ENCODE results near the gene EFCC1. TPM values are rescaled to one million over a fixed set of nuclear protein-coding genes. Genes with fewer than 3 reads are reported as not detected.

The EFCC1 gene
- total RNA-seq, 1 donor from 2014 or later: not detected

DNA sequence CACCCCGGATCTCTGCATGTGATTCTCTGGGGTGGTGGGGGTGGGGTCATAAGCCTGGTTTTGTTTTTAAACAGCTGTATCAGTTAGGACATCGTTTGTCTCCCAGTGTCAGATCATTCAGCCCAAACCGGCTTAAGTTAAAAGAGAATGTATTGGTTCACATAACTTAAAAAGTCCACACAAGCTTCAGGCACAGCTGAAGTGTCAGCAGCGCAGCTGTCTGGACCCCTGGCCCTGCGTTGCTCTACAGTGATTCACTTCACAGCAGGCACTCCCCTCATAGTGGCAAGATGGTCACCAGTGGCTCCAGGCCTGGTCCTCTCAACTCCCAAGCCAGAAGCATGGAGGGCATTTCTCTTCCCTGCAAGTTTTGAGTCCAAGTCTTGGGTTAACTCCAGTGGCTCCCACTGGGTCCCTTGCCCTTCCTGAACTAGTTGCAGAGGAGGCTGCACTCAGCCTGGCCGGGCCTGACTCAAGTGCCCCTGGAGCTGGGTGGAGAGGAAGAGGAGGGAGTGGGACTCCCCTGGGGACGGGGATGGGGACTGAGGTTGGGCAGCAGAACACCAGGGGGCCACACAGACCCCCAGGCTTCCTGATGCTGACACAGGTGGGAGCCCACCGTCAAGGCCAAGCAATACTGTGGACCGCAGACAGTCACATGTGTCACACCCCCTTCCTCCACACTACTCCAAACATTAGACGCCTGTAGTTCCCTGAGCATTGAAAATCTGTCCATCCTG, 30.5 kb downstream of the EFCC1 start:
- Mint-ChIP-seq H3K36me3 (ENCODE audit: unreplicated experiment) (no peaks in the 10 kb centered on the region), H3K4me1 (ENCODE audit: low read depth, unreplicated experiment) (no peaks in the 10 kb centered on the region), H3K27me3 (ENCODE audit: unreplicated experiment) (no peaks in the 10 kb centered on the region), H3K27ac (ENCODE audit: unreplicated experiment) (no peak overlapping the region), H3K9me3 (ENCODE audit: unreplicated experiment) (peaks cover 3% of the 10 kb centered on the region), H3K4me3 (ENCODE audit: unreplicated experiment) (no peak overlapping the region)
- TF ChIP-seq, protein P1, sequence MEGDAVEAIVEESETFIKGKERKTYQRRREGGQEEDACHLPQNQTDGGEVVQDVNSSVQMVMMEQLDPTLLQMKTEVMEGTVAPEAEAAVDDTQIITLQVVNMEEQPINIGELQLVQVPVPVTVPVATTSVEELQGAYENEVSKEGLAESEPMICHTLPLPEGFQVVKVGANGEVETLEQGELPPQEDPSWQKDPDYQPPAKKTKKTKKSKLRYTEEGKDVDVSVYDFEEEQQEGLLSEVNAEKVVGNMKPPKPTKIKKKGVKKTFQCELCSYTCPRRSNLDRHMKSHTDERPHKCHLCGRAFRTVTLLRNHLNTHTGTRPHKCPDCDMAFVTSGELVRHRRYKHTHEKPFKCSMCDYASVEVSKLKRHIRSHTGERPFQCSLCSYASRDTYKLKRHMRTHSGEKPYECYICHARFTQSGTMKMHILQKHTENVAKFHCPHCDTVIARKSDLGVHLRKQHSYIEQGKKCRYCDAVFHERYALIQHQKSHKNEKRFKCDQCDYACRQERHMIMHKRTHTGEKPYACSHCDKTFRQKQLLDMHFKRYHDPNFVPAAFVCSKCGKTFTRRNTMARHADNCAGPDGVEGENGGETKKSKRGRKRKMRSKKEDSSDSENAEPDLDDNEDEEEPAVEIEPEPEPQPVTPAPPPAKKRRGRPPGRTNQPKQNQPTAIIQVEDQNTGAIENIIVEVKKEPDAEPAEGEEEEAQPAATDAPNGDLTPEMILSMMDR (IDR thresholded peaks at IDR 0.05; ENCODE audit: partially characterized antibody, unreplicated experiment): no peak
- DNase-seq: no peak

DNA sequence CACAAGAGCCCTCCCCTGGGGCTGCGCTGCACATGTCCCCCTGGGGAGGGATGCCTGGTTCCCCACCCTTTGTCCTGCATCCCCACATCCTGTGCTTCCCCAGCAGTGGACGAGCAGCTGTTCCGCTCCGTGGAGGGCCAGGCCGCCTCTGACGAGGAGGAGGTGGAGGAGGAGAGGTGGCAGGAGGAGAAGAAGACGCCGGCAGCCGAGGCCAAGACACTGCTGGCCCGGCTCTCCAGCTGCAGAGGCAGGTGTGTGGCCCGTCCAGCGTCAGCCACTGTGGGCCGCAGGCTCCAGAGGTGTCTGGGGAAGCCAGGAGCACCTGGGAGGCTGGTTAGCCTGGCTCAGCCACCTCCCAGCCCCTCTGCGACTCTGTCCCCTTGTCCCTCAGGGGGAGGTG, 31.6 kb downstream of the EFCC1 start:
- Mint-ChIP-seq H3K4me1 (ENCODE audit: low read depth, unreplicated experiment) (no peaks in the 10 kb centered on the region), H3K27me3 (ENCODE audit: unreplicated experiment) (no peaks in the 10 kb centered on the region), H3K36me3 (ENCODE audit: unreplicated experiment) (no peaks in the 10 kb centered on the region), H3K9me3 (ENCODE audit: unreplicated experiment) (peaks cover 3% of the 10 kb centered on the region), H3K4me3 (ENCODE audit: unreplicated experiment) (no peak overlapping the region), H3K27ac (ENCODE audit: unreplicated experiment) (no peak overlapping the region)
- TF ChIP-seq, protein P1 (IDR thresholded peaks at IDR 0.05; ENCODE audit: partially characterized antibody, unreplicated experiment): no peak
- DNase-seq: no peak

DNA sequence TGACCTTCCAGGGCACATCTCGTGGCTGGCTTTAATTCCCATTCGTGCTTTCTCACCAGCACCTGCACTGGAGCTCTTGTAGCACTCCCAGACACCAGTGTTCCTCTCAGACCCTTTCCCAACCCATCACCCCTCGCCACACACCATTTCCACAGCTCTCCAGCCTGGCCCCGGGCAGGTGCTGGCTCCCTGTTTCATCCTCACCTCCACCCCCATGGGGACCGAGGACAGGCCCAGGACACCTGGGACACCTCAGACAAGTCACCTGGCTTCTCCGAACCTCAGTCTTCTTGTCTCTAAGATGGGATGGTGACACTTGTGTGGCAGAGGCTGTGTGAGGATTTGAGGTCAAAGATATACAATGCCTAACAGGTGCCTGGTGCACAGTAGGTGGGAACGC, 32.0 kb downstream of the EFCC1 start:
- Mint-ChIP-seq H3K4me1 (ENCODE audit: low read depth, unreplicated experiment) (no peaks in the 10 kb centered on the region), H3K4me3 (ENCODE audit: unreplicated experiment) (no peak overlapping the region), H3K27ac (ENCODE audit: unreplicated experiment) (no peak overlapping the region), H3K27me3 (ENCODE audit: unreplicated experiment) (no peaks in the 10 kb centered on the region), H3K36me3 (ENCODE audit: unreplicated experiment) (no peaks in the 10 kb centered on the region), H3K9me3 (ENCODE audit: unreplicated experiment) (peaks cover 3% of the 10 kb centered on the region)
- TF ChIP-seq, protein P1 (IDR thresholded peaks at IDR 0.05; ENCODE audit: partially characterized antibody, unreplicated experiment): no peak
- DNase-seq: no peak

DNA sequence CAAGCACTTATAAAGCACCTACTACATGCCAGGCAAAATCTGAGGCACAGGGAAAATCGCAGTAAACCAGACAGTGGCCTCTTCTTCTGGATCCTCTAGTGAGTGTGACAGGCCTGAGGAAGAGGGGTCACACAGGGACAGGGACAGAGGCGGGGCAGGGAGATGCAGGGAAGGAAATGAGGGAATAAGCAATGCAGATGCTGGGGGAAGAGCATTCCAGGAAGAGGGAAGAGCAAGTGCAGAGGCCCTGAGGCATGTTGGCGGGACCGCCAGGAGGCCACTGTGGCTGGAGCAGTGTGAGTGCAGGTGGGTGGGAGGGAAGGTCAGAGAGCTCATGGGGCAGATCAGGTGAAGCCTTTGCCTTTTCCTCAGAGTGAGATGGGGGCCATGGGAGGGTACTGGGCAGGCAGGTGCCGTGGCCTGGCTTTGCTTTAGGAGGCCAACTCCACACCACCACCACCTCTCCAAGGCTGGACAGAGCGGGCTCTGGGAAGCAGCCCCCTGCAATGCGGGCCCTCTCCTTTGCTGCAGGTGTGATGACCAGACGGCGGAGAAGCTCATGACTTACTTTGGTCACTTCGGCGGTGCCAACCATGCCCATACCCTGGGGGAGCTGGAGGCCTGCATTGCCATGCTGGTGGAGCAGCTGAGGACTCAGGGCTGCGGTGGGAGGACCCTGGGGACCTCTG, 32.7 kb downstream of the EFCC1 start:
- no peak overlapping the region for H3K4me3 Mint-ChIP-seq (ENCODE audit: unreplicated experiment)
- TF ChIP-seq, protein P1 (IDR thresholded peaks at IDR 0.05; ENCODE audit: partially characterized antibody, unreplicated experiment): no peak
- H3K36me3 Mint-ChIP-seq (ENCODE audit: unreplicated experiment): no peaks in the 10 kb centered on the region
- H3K27me3 Mint-ChIP-seq (ENCODE audit: unreplicated experiment): no peaks in the 10 kb centered on the region
- no peak overlapping the region for H3K27ac Mint-ChIP-seq (ENCODE audit: unreplicated experiment)
- DNase-seq: no peak
- no peaks in the 10 kb centered on the region for H3K4me1 Mint-ChIP-seq (ENCODE audit: low read depth, unreplicated experiment)
- no peaks in the 10 kb centered on the region for H3K9me3 Mint-ChIP-seq (ENCODE audit: unreplicated experiment)

DNA sequence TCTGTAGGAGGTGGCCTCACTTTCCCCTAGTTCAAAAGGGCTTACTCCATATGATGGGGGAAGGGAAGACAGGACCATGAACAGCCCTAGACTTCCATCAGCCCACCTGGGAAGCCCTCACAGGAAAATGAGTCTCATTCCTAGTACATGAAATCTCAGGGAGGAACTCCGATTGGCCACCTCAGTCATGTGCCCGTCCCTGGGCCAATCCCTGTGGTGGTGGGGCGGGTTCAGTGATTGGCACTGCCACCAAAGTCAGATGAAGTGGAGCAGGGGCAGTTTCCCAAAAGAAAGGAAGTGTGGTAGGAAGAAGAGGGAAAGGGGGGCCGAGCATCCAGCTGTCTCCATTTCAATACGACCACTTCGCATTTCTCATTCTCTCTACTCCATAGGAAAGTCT, 33.5 kb downstream of the EFCC1 start:
- TF ChIP-seq, protein P1 (IDR thresholded peaks at IDR 0.05; ENCODE audit: partially characterized antibody, unreplicated experiment): no peak
- no peak overlapping the region for H3K27ac Mint-ChIP-seq (ENCODE audit: unreplicated experiment)
- H3K9me3 Mint-ChIP-seq (ENCODE audit: unreplicated experiment): no peaks in the 10 kb centered on the region
- no peak overlapping the region for H3K4me3 Mint-ChIP-seq (ENCODE audit: unreplicated experiment)
- no peaks in the 10 kb centered on the region for H3K36me3 Mint-ChIP-seq (ENCODE audit: unreplicated experiment)
- no peak for DNase-seq
- no peaks in the 10 kb centered on the region for H3K4me1 Mint-ChIP-seq (ENCODE audit: low read depth, unreplicated experiment)
- no peaks in the 10 kb centered on the region for H3K27me3 Mint-ChIP-seq (ENCODE audit: unreplicated experiment)

All from glutamatergic neuron (in vitro differentiated cells).